ENCODE data around the gene TMEM51.

- TF ChIP-seq RFX5 (IDR thresholded peaks at IDR 0.05; ENCODE audit: low read depth, low read length): no peak
- no peak for TF ChIP-seq ZFP91 (CRISPR knock-in tag; IDR thresholded peaks at IDR 0.05)
- no peak for TF ChIP-seq CTCF (IDR thresholded peaks at IDR 0.05 in 2 of 3, conservative IDR thresholded peaks at IDR 0.05 in 1 of 3; ENCODE audit: insufficient read depth in 2 of 3, low read depth in 1 of 3, low read length in 3 of 3)
- no peak for TF ChIP-seq TFE3 (CRISPR knock-in tag; IDR thresholded peaks at IDR 0.05)
- no peak for TF ChIP-seq MED1 (CRISPR knock-in tag; IDR thresholded peaks at IDR 0.05; ENCODE audit: borderline replicate concordance)
- TF ChIP-seq CREM (IDR thresholded peaks at IDR 0.05; ENCODE audit: low read depth): no peak
- no peak for TF ChIP-seq RBFOX2 (IDR thresholded peaks at IDR 0.05; ENCODE audit: low read depth, low read length)
- no peak for TF ChIP-seq GABPB2 (CRISPR knock-in tag; conservative IDR thresholded peaks at IDR 0.05)
- no peak for TF ChIP-seq GATAD2B (IDR thresholded peaks at IDR 0.05; ENCODE audit: borderline replicate concordance)
These were observed 109.2 kb downstream of the TMEM51 start for GRCh38 chr1:15262706-15263105.
